ENCODE measurements around the gene TMEM86B. TPM values are rescaled to one million over a fixed set of nuclear protein-coding genes. Genes with fewer than 3 reads are reported as not detected.

Gene TMEM86B
- total RNA-seq, result 4.8 TPM
- long read RNA-seq, transcript TMEM86B-203 (2 exons, 1,508 nt), result major isoform, 6 of 6 reads
- long read RNA-seq, partial matches to known transcripts, result 0 of 6 reads
- long read RNA-seq, other reads (novel, unspliced or antisense), result 0 of 6 reads

GRCh38 chr19:55228403-55229031, at the start of gene TMEM86B:
Gene TMEM86B (minus strand): TSS chr19:55228763. CDS start chr19:55228741, 22 bp downstream.
- no peak for DNase-seq
- H3K27ac ChIP-seq, result no peak within 1 kb of the TSS
- H3K4me1 ChIP-seq, result no peaks in the 10 kb centered on the region
- H3K27me3 ChIP-seq (ENCODE audit: low read depth), result no peaks in the 10 kb centered on the region
- TF ChIP-seq CTCF (IDR thresholded peaks at IDR 0.05), result no peak
- H3K4me3 ChIP-seq, result no peak within 1 kb of the TSS
- no peaks in the 10 kb centered on the region for H3K9me3 ChIP-seq
- peaks cover 70% of the 10 kb centered on the region for H3K36me3 ChIP-seq
- no peak for ATAC-seq
- intact Hi-C loops (cut with DNase I), result no loop called here

- intact Hi-C loops (cut with DNase I), result no loop called here
- Histone ChIP-seq H3K9me3 (no peaks in the 10 kb centered on the region), H3K36me3 (peaks cover 49% of the 10 kb centered on the region), H3K27me3 (ENCODE audit: low read depth) (no peaks in the 10 kb centered on the region), H3K27ac (no peak overlapping the region), H3K4me1 (peaks cover 13% of the 10 kb centered on the region), H3K4me3 (no peak overlapping the region)
- TF ChIP-seq CTCF (IDR thresholded peaks at IDR 0.05), result no peak
- ATAC-seq (no peak), DNase-seq (no peak)
Measured at GRCh38 chr19:55277494-55277893, 48.9 kb upstream of the TMEM86B start.

- H3K36me3 ChIP-seq, result peaks cover 55% of the 10 kb centered on the region
- ATAC-seq, result no peak
- H3K9me3 ChIP-seq, result no peaks in the 10 kb centered on the region
- peaks cover 13% of the 10 kb centered on the region for H3K4me1 ChIP-seq
- TF ChIP-seq CTCF (IDR thresholded peaks at IDR 0.05), result no peak
- H3K27me3 ChIP-seq (ENCODE audit: low read depth), result no peaks in the 10 kb centered on the region
- DNase-seq, result no peak
- intact Hi-C loops (cut with DNase I), result no loop called here
- no peak overlapping the region for H3K4me3 ChIP-seq
- H3K27ac ChIP-seq, result no peak overlapping the region
Measured at GRCh38 chr19:55276720-55277430, 48.3 kb upstream of the TMEM86B start.

GRCh38 chr19:55275851-55276719, 47.5 kb upstream of the TMEM86B start:
- Histone ChIP-seq H3K27me3 (ENCODE audit: low read depth) (no peaks in the 10 kb centered on the region), H3K9me3 (no peaks in the 10 kb centered on the region), H3K27ac (no peak overlapping the region), H3K4me3 (no peak overlapping the region), H3K4me1 (peaks cover 13% of the 10 kb centered on the region), H3K36me3 (peaks cover 63% of the 10 kb centered on the region)
- ATAC-seq (no peak), DNase-seq (no peak)
- TF ChIP-seq CTCF (IDR thresholded peaks at IDR 0.05), result no peak
- intact Hi-C loops (cut with DNase I), result no loop called here

GRCh38 chr19:55273978-55274707, 45.6 kb upstream of the TMEM86B start:
- TF ChIP-seq CTCF (IDR thresholded peaks at IDR 0.05), result no peak
- H3K4me1 ChIP-seq, result peaks cover 2% of the 10 kb centered on the region
- H3K36me3 ChIP-seq, result peaks cover 66% of the 10 kb centered on the region
- intact Hi-C loops (cut with DNase I), result no loop called here
- H3K4me3 ChIP-seq, result no peak overlapping the region
- ATAC-seq (no peak), DNase-seq (no peak)
- H3K27ac ChIP-seq, result no peak overlapping the region
- no peaks in the 10 kb centered on the region for H3K9me3 ChIP-seq
- no peaks in the 10 kb centered on the region for H3K27me3 ChIP-seq (ENCODE audit: low read depth)

All from lower lobe of right lung (tissue), 2 donors.